NCI-H748 (cell line): ENCODE measurements around the gene HES1.

Experiments
- DNase-seq: peaks from one replicate; lab custom pipeline; 2025; ENCODE audit not compliant: unreplicated experiment; lab: John Stamatoyannopoulos, UW

The HES1 gene

DNA sequence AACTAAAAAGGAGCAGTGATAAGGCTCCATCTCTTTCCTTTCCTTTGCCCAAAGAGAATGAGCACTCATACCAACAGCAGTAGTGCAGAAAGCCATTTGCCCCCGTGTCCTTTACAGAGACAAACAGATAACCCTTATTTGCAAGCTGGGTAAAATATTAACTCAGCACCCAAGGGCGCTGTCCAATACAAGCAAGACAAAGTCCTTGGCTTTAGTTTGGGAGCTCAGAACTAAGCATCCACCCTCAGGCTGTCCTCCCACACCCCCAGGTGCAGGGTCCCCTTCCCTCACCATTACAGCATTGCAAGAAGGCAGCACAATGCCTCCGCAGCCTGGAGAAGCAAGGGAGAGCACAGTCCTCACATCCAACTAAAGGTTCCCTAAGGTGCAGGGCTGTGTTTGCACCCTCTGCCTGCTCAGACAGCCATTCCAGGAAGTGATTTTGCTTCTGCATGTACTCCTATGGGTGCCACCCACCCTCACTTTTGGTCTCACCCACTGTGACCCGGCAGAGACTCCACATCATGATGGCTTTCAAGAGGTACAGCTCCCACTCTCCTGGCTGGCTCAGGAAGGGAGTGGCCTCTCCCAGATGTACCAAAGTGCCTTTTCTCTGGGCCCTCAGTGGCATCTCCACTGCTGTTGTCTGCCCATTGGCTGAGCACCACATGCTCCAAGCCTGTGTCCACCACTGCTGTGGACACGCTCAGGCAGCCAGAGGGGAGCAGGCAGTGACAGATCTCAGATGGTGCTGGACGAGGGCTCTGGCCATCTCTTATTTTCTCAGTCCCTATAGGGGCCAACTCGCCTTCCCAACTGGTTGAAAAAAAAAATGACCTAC lies 34.1 kb upstream of the HES1 start:
- no peak for DNase-seq

DNA sequence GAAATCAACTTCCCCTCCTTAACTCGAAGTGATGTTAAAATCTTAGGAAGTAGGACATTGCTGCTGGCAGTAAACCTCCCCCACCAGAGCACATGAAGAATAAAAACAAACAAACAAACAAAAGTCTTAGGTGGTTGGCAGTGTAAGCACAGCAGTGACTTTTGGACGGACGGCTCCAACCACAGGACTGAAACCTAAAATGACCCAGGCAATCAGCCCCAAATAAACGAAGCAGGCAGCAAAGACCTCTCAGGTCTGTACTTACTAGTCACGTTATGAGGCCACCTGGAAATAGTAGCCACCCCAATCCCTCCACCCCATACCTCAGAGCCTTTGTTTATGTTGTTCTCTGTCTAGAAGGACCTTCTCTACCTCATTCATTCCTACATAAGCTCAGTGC lies 33.5 kb upstream of the HES1 start:
- no peak for DNase-seq

DNA sequence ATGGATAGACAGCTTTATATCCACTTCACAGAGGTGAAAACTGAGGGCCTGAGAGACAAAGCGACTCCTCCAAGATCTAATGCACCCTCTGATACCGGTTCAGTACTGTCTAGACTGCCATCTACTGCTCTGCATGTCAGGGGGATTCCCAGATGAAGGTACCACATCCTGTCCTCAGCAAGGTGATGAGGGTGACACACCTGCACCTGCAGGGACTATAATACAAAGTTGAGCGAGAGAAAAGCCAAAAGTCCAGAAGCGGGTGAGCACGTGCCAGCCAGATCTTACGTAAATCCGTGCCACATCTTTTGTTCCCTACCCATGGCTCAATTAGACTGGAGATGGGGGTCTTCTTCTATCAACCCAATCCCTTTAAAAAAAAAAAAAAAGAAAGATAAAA lies 32.4 kb upstream of the HES1 start:
- DNase-seq, result no peak

GRCh38 chr3:194103983-194104751 lies 31.8 kb upstream of the HES1 start:
- no peak for DNase-seq

- DNase-seq, result no peak
Observed at GRCh38 chr3:194105292-194105691, 30.7 kb upstream of the HES1 start.

GRCh38 chr3:194107107-194107506 lies 28.8 kb upstream of the HES1 start:
- no peak for DNase-seq

GRCh38 chr3:194109192-194109863 lies 26.6 kb upstream of the HES1 start:
- DNase-seq, result no peak

DNA sequence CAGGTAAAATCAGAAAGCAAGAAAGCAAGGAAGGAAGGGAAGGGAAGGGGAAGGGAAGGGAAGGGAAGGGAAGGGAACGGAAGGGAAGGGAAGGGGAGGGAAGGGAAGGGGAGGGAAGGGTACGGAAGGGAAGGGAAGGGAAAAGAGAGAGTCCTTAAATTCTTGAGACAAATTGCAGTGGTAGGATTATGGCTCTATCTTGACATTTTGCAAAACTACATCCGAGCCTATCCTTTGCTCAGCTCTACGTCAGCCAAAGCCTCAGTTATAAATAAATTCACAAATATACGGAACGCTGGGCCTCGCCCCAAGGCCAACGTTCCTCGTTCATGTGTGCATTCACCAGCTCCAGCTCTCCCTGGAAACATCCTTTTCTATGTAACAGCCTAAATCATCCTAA lies 25.5 kb upstream of the HES1 start:
- no peak for DNase-seq

DNA sequence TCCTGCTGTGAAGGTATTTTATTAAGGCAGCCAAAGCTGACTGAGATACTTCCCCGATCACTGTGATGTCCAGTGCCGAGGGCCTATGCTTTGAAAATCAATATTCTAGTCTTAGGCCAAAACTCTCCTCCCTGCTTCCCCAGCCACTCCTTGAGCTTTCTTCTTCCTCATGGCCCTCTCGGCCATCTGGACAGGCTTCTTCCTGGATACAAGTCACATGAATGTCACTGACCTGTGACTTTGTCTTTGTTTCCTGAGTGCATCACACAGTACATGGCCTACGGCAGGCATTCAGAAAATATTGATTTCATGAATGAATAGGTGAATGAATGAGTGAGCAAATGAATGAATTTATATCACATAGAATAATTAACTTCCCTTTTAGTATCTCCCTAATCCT lies 24.6 kb upstream of the HES1 start:
- no peak for DNase-seq

GRCh38 chr3:194112120-194113106 lies 23.5 kb upstream of the HES1 start:
- peak; percentile 86 for DNase-seq

GRCh38 chr3:194114123-194114522 lies 21.8 kb upstream of the HES1 start:
- no peak for DNase-seq

DNA sequence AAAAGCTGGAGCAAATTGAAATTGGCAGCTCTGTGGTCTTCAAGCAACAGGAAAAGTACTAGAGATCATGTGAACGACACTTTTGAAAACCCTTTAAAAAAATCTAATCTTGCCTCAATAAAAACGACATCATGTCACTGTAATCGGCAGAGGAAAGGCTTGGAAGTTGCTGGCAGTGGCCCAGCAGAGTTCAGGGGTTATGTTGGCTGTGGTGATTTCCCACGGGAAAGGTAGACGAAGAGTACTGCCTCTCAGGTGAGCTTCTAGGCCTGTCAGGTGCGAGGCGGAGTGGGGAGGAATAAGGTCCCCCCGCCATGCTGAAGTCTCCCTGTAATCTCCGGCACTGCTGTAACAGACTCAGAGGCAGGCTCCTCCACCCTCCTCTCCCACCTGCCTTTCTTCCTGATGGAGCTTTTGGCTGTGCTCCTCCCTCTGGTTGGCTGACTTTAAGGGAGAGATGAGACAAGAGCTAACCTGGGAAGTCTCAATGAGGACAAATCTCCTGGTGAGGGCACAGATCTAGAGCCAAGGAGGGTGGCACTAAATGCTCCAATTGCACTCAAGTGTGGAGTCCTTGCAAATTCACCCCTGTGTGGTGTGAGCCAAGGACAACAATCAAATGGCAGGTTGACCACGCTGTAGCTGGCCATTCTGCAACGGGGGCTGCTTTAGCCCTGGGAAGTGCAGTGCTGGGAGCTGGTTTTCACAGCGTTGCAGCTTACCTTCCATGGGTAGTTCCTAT lies 18.7 kb upstream of the HES1 start:
- peak; percentile 17 for DNase-seq

GRCh38 chr3:194118920-194119319 lies 17.0 kb upstream of the HES1 start:
- DNase-seq, result no peak

DNA sequence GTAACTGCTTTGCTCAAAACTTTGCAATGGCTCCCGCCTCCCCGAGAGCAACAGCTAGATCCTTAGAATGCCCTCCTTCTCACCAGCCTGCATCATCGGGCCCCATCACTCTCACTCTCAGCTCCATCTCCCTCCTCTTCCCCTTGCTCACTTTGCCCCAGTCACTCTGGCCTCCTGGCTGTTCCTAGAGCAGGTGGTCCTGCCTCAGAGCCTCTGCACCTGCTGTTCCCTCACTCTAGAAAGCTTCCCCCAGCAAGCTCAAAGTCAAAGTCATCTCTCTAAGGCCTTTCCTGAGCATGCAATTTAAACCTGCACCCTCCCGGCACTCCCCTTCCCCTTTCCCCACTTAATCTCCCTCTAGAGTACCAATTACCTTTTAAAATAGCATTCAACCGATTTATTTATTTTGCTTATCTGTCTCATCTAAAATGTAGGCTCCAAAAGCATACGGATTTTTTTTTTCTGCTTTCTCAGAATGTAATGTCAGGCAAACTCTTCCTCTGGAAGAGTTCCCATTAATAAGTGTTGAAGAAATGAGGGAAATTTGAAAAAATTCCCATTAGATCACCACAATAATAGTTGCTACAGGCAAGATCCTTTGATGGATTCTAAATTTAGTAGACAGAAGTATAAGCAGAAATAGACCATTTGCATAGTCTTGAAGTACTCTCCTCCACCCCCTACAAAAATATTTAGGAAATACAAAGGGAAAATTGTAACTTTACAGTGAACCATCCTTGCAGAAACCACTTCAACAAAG lies 15.9 kb upstream of the HES1 start:
- DNase-seq, result peak; percentile 9

GRCh38 chr3:194120789-194121770 lies 14.9 kb upstream of the HES1 start:
- DNase-seq, result no peak

GRCh38 chr3:194121891-194122631 lies 13.9 kb upstream of the HES1 start:
- DNase-seq, result no peak

- peak; percentile 51 for DNase-seq
Observed at GRCh38 chr3:194123726-194124125, 12.2 kb upstream of the HES1 start.
